ENCODE results near the gene CNEP1R1.

- TF ChIP-seq CTCF (IDR thresholded peaks at IDR 0.05) (no peak), EZH2 (IDR thresholded peaks at IDR 0.05; ENCODE audit: borderline replicate concordance, insufficient read depth, low read depth, low read length, poor library complexity, severe bottlenecking) (no peak)
Measured at GRCh38 chr16:50006964-50007363, 18.1 kb upstream of the CNEP1R1 start.
